DMS 273 (cell line): ENCODE measurements around the gene ZFR2.
"Not testable (repeated sequence)": the region's sequence is repeated elsewhere in the genome, so short reads cannot be mapped to it uniquely, and the experiment has no call there.

ENCODE experiments used
- DNase-seq: peaks from one replicate; lab custom pipeline; 2025; ENCODE audit not compliant: unreplicated experiment; lab: John Stamatoyannopoulos, UW

Gene ZFR2

DNA sequence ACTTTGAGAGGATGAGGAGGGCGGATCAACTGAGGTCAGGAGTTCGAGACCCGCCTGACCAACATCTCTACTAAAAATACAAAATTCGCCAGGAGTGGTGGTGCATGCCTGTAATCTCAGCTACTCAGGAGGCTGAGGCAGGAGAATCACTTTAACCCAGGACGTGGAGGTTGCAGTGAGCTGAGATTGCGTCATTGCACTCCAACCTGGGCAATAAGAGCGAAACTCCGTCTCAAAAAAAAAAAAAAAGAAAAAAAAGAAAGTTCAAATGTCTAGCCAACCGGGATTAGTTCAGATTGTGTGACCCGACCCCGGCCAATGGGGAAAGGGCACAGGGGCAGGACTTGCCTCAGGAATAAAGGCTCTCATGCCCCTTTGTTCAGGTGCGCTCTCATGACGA lies 5.9 kb upstream of the ZFR2 start:
- DNase-seq = not testable (repeated sequence)

GRCh38 chr19:3873151-3873550 lies 4.3 kb upstream of the ZFR2 start:
- DNase-seq = no peak

DNA sequence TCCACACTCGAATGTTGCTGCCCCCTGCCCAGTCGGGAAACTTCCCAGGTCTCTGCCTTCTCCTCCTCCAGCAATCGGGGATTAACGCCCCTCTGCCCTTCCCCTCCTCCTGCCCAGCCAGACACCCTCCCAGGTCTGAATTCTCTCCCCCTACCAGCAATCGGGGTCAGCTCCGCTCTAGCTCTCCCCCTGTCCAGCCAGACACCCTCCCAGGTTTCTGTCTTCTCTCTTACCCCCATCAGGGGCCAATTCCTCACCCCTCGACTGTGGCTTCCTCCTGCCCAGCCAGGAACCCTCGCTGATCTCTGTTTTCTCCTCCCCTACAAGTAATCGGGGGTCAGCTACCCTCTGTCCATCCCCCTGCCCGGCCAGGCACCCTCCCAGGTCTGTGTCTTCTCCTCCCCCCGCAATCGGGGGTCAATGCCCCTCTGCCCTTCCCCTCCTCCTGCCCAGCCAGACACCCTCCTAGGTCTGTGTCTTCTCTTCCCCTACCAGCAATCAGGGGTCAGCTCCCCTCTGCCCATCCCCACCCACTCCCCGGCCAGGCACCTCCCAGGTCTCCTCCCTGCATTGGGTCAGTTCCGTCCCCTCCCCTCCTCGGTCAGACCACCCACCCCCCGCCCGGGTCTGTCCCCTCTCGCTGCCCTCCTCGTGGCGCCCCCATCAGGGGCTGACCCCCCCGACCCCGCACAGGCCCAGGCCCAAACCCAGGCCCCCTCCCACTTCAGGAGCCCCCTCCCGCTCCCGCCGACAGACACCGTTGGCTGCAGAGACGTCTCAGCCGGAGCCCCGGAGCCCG lies 668 bp downstream of the ZFR2 start:
- DNase-seq = no peak

DNA sequence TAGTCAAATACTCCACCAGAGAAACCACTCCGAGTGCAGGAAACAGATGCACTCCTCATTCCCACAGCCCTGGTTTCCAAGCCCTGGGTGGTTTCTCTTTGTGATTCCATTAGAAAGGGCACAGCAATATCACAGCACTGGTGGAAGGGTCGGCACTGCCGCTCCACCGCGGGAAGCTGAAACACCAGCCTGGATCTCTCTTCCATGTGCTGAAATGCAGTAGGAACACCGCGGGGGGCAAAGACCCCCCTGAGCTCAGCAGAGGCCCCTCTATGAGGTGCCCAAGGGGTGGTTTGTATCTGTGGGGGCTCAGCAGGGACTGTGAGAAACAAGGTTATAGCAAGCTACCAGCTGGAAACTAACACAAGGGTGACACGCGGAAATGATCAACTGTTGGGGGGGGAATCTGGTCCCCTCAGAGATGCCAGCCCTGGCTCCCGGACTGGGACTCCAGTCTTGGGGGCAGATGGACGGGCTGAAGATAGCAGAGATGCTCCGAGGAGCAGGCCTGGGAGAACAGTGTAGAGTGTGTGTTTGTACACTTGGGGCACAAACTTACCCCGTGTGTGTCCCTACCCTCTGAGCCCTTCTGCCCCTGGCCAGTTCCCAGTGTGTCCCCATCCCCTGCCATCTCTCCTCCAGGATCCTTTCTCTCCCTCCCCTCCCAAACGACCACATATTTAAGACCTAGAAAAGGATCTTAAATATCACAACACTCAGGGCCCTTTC lies 1.8 kb downstream of the ZFR2 start:
- DNase-seq = no peak

DNA sequence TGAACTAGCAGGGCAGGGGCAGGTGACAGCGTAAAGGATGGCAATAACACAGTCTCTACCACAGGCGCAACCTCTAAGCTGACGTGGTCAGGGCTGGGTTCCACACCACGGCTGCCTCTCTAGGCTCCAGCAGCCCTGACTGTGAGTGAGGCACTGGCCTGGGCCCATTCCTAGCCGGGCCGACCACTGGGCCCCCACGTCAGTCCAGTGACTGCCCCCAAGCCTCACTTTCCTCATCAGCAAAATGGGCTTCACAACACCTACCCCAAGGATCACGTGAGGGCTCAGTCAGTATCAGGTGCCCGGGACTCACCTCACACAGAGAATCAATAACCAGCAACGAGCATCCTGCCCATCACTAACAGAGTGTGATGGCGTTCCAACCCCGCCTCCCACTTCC lies 5.2 kb downstream of the ZFR2 start:
- DNase-seq = no peak

DNA sequence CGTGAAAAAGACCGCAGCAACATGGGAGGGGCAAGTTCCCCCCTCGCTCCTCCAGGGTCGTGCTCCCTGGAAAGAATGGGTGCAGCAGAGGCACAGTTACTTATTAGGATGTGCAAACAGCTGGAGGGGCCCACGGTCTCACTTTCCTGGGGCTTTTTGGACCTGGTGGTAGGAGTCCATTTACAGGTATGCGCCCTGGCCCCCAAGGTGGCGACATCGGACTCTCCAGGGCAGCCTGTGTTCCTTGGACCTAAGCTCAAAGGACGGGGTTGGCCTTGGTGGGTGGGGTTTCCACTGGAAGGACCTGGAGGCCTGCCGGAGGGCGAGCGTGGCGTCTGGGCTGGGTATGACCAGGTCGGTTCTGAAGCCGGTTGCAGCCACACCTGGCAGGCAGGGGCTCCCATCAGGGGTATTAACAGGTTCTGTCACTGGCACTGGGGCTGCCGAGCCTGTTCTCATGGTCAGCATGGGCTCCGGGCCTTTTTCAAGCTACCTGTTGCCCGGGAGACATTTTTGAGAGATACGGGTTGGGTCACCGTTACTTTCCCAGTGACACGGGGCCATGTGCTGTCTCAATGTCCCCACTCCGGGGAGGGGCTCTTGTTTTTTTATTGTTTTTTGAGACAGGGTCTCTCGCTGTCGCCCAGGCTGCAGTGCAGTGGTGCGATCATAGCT lies 5.9 kb downstream of the ZFR2 start:
- no peak for DNase-seq

DNA sequence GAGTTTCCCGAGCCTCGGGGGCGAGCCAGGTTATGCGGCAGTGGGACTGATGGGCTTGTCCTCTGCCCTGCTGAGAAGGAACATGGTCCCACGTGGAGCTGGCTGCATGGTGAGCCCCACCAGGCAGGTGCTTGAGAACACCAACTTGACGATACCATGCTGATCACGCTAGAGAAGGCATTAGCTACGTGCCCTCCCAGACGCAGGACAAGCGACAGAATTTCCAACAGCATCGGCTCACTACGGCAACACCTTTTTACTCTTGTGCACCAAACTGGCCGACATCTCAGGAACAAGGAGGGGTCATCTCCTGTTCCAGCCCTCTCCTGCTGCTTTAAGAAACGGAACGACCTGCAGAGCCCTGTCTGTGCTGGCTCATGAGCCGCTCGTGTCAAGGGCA lies 8.3 kb downstream of the ZFR2 start:
- no peak for DNase-seq

GRCh38 chr19:3857449-3858003 lies 11.3 kb downstream of the ZFR2 start:
- DNase-seq = peak; percentile 89

GRCh38 chr19:3855320-3855719 lies 13.5 kb downstream of the ZFR2 start:
- DNase-seq = no peak

DNA sequence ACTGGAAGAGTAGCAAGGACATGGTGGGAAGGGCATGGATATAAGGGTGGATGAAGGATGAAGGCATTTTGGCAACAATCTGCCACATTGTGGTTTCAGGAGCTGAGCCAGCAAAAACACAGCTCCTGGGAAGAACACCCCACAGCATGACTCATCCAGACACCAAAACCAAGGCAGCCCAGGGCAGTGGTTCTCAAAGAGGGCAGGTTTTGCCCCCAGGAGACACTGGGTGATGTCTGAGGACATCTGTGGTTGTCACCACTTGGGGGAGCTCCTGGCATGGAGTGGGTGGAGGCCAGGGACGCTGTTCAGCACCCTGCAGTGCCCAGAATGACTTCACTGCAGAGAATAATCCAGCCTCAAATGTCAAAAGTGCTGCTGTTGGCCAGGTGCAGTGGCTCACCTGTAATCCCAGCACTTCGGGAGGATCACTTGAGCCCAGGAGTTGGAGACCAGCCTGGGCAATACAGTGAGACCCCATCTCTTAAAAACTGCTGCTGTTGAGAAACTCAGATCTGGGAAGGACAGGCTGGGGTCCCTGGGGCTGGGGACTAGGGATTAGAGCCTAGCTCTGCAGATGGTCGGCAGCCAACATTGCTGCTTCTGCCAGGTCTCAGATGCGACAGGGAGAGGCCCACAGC lies 16.1 kb downstream of the ZFR2 start:
- peak; percentile 53 for DNase-seq

DNA sequence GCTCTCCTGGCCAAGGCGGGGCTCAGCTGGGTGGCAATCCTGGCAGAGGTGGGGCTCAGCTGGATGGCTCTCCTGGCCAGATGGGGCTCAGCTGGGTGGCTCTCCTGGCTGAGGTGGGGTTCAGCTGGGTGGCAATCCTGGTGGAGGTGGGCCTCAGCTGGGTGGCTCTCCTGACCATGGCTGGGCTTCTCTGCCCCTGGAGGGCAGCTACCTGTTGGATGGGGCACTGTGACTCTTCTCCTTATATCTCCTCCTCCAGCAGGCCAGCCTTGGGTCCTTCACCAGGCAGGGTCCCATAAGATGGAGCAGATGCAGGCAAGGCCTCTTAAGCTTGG lies 16.7 kb downstream of the ZFR2 start:
- DNase-seq = no peak

- no peak for DNase-seq
Measured at GRCh38 chr19:3851254-3852176, 17.3 kb downstream of the ZFR2 start.

- DNase-seq = no peak
Measured at GRCh38 chr19:3850320-3850972, 18.4 kb downstream of the ZFR2 start.

GRCh38 chr19:3849787-3850186 lies 19.1 kb downstream of the ZFR2 start:
- DNase-seq = no peak

- DNase-seq = peak; percentile 76
Measured at GRCh38 chr19:3849092-3849491, 19.7 kb downstream of the ZFR2 start.

- DNase-seq = no peak
Measured at GRCh38 chr19:3844596-3844995, 24.2 kb downstream of the ZFR2 start.

- DNase-seq = no peak
Measured at GRCh38 chr19:3842948-3843347, 25.9 kb downstream of the ZFR2 start.

DNA sequence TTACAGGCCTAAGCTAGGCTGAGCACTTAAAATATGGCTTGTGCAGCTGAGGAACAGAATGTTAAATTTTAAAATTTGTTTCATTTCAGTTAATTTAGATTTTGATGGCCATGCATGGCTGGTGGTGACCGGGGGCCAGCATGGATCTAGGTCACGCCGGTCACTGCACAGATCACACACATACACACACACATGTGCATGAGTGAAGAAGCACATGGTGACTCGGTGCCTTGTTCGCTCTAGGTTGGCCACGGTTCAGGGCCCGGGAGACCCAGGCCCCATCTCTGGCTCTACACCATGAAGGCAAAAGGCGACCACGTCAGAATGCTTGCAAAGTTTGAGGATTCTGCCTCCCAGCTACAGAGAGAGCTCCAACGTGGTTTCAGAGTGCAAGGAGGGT lies 28.0 kb downstream of the ZFR2 start:
- DNase-seq = no peak

DNA sequence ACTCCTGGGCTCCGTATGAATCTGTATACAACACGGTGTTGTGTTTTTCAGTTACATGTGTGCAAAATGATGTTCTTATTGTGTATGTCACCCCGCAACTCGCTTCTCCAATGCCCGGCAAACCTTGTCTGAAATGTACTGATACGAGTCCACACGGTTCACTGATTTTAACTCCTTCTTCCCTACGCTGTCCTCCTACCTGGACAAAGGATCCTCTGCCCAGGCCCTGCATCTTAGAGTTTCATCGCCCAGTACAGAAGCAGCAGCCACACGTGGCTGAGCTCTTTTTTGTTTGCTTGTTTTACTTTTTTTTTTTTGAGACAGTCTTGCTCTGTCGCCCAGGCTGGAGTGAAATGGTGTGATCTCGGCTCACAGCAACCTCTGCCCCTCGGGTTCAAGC lies 28.9 kb downstream of the ZFR2 start:
- DNase-seq = no peak

DNA sequence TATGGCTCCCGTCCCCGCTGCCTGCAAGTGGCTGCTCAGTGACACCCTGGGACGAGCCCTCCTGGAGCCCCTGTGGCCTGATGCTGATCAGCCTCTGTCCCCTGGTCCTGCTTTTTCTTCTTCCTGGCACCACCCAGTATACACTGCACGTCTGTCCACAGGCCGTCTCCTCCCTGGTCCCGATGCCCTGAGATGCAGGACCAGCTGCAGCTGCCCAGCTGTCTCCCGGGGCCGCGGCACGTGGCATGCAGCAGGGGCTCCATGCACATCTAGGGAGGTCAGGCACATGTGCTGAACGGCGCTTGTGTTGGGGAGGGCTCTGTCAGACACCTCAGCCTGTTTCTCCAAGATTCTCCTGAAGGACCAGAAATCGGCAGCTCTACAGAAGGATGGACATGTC lies 30.2 kb downstream of the ZFR2 start:
- DNase-seq = no peak
